ENCODE data around the gene PRKG1.
A peak's percentile ranks its signal among the peaks of the same experiment; 100 is the strongest.
"Not testable (repeated sequence)": the region's sequence is repeated elsewhere in the genome, so short reads cannot be mapped to it uniquely, and the experiment has no call there.

Gene PRKG1

GRCh38 chr10:52210161-52210560 lies 1135.9 kb downstream of the PRKG1 start:
- FAIRE-seq = no peak

GRCh38 chr10:52212062-52212461 lies 1137.8 kb downstream of the PRKG1 start:
- no peak for FAIRE-seq

- FAIRE-seq = peak; percentile 52
Measured at GRCh38 chr10:52212802-52213201, 1138.5 kb downstream of the PRKG1 start.

- no peak for FAIRE-seq
Measured at GRCh38 chr10:52213321-52213752, 1139.0 kb downstream of the PRKG1 start.

- peak; percentile 97 for FAIRE-seq
Measured at GRCh38 chr10:52215745-52216361, 1141.6 kb downstream of the PRKG1 start.

- no peak for FAIRE-seq
Measured at GRCh38 chr10:52216852-52217251, 1142.6 kb downstream of the PRKG1 start.

GRCh38 chr10:52217531-52217930 lies 1143.2 kb downstream of the PRKG1 start:
- FAIRE-seq = no peak

- no peak for FAIRE-seq
Measured at GRCh38 chr10:52220947-52221346, 1146.7 kb downstream of the PRKG1 start.

GRCh38 chr10:52221923-52222322 lies 1147.6 kb downstream of the PRKG1 start:
- no peak for FAIRE-seq

GRCh38 chr10:52226197-52226847 lies 1152.0 kb downstream of the PRKG1 start:
- no peak for FAIRE-seq

- no peak for FAIRE-seq
Measured at GRCh38 chr10:52228556-52228955, 1154.3 kb downstream of the PRKG1 start.

- no peak for FAIRE-seq
Measured at GRCh38 chr10:52229291-52229931, 1155.1 kb downstream of the PRKG1 start.

GRCh38 chr10:52232561-52233350 lies 1158.5 kb downstream of the PRKG1 start:
- no peak for FAIRE-seq

GRCh38 chr10:52233351-52233991 lies 1159.2 kb downstream of the PRKG1 start:
- FAIRE-seq = not testable (repeated sequence)

GRCh38 chr10:52239771-52240170 lies 1165.5 kb downstream of the PRKG1 start:
- no peak for FAIRE-seq

- FAIRE-seq = no peak
Measured at GRCh38 chr10:52245547-52245946, 1171.3 kb downstream of the PRKG1 start.

GRCh38 chr10:52247929-52248328 lies 1173.6 kb downstream of the PRKG1 start:
- FAIRE-seq = not testable (repeated sequence)

- no peak for FAIRE-seq
Measured at GRCh38 chr10:52248697-52249306, 1174.5 kb downstream of the PRKG1 start.

- FAIRE-seq = no peak
Measured at GRCh38 chr10:52249850-52250395, 1175.6 kb downstream of the PRKG1 start.

- no peak for FAIRE-seq
Measured at GRCh38 chr10:52250510-52250909, 1176.2 kb downstream of the PRKG1 start.

- no peak for FAIRE-seq
Measured at GRCh38 chr10:52252307-52252706, 1178.0 kb downstream of the PRKG1 start.
